ENCODE results near the gene ERBB4. TPM values are rescaled to one million over a fixed set of nuclear protein-coding genes. Genes with fewer than 3 reads are reported as not detected.
A peak's percentile ranks its signal among the peaks of the same experiment; 100 is the strongest.

The ERBB4 gene
- total RNA-seq, 2 donors from 2014 or later: 1.0 to 32.8 TPM

DNA sequence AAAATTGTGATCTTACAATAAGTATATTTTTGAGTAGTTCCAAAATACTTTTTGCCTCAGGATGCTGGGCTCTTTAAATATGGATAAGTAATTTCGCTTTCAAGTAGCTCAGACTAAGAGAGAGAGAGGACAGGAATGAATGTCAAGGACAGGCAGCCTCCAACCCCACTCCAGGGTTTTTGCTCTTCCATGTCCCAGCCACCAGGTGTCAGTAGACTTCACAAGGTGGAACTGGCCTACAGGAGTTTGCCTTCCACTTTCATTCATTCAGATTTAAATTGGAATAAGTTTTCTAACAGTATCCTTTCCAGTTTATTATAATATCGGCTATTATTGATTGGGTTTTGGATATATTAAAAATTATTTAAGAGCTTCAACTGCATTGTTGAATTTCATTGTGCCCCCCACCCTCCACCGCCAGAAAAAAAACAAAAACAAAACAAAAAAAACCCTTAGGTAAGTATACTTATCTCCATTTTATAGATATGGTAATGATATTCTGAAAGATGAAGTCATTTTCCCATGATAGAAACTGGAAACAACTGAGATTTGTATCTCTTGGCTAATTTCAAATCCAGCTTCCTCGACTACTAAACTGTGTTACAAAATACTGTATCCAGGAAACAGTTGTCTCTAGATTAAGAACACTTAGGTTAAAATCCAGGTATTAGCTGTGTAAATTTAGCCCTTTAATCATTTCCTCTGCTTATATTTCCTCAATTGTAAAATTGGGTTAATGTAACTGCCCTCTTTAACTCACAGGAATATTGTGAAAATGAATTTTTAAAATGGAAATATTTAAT is 793.1 kb downstream of the ERBB4 start:
- WGBS: 55% methylated on average over 4 of the region's 4 CpGs
- no peak overlapping the region for H3K27ac ChIP-seq
- intact Hi-C loops (cut with DNase I): no loop called here
- TF ChIP-seq POLR2A (IDR thresholded peaks at IDR 0.05): no peak
- TF ChIP-seq, protein P1, sequence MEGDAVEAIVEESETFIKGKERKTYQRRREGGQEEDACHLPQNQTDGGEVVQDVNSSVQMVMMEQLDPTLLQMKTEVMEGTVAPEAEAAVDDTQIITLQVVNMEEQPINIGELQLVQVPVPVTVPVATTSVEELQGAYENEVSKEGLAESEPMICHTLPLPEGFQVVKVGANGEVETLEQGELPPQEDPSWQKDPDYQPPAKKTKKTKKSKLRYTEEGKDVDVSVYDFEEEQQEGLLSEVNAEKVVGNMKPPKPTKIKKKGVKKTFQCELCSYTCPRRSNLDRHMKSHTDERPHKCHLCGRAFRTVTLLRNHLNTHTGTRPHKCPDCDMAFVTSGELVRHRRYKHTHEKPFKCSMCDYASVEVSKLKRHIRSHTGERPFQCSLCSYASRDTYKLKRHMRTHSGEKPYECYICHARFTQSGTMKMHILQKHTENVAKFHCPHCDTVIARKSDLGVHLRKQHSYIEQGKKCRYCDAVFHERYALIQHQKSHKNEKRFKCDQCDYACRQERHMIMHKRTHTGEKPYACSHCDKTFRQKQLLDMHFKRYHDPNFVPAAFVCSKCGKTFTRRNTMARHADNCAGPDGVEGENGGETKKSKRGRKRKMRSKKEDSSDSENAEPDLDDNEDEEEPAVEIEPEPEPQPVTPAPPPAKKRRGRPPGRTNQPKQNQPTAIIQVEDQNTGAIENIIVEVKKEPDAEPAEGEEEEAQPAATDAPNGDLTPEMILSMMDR (IDR thresholded peaks at IDR 0.05): peak; percentile 37 to 75 (median 70)
- H3K27me3 ChIP-seq (replicated peaks; ENCODE audit: insufficient read depth): no peaks in the 10 kb centered on the region
- H3K4me1 ChIP-seq (replicated peaks): no peaks in the 10 kb centered on the region
- no peaks in the 10 kb centered on the region for H3K36me3 ChIP-seq
- no peaks in the 10 kb centered on the region for H3K9me3 ChIP-seq
- peak; percentile 22 for DNase-seq (ENCODE audit: low spot score)
- H3K4me3 ChIP-seq: no peak overlapping the region

DNA sequence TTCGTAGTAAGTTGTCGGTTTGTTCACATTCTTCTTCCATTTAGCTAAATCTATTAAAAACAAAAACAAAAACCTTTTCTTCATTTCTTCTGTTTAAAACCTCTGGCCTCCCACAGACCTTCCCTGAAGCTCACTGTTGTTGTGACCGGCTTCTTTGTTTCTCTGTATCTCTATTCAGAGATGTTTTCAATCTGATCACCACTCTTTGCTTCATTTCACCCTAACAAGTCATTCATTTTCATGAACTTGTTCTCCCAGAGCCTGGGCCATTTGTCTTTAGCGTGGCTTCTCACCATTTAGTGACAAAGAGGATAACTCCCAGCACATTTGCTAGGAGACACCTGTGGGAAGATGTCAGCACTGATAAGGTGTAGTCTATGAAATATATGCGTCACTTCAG is 794.2 kb downstream of the ERBB4 start:
- Histone ChIP-seq H3K36me3 (no peaks in the 10 kb centered on the region), H3K27ac (no peak overlapping the region), H3K9me3 (no peaks in the 10 kb centered on the region), H3K4me1 (replicated peaks) (no peaks in the 10 kb centered on the region), H3K27me3 (replicated peaks; ENCODE audit: insufficient read depth) (no peaks in the 10 kb centered on the region), H3K4me3 (no peak overlapping the region)
- DNase-seq (ENCODE audit: low spot score): no peak
- 72% methylated on average over 5 of the region's 5 CpGs for WGBS
- intact Hi-C loops (cut with DNase I): no loop called here
- no peak for TF ChIP-seq POLR2A (IDR thresholded peaks at IDR 0.05)
- TF ChIP-seq POLR2AphosphoS5 (IDR thresholded peaks at IDR 0.05): no peak
- TF ChIP-seq, protein P1 (IDR thresholded peaks at IDR 0.05): no peak

DNA sequence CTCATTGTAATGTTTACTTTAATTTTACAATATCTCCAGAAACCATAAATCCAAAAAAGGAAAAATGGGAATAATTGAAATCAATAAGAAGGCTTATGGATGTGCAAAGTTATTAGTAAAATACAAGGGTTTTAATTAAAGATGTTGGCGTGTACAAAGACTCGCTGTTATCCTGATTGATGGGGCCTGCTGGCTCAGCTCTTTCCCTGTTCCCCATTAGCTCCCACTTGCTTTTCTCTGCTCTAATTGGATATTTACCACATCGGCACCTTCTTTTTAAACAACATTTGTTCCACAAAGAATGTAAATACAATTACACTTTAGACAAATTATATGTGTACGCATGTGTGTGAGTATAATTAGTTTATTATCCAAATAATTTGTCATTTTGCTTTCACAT is 796.6 kb downstream of the ERBB4 start:
- DNase-seq (ENCODE audit: low spot score): no peak
- no peaks in the 10 kb centered on the region for H3K4me1 ChIP-seq (replicated peaks)
- intact Hi-C loops (cut with DNase I): no loop called here
- WGBS: 88% methylated on average over 4 of the region's 4 CpGs
- H3K36me3 ChIP-seq: no peaks in the 10 kb centered on the region
- TF ChIP-seq POLR2AphosphoS5 (IDR thresholded peaks at IDR 0.05): no peak
- TF ChIP-seq POLR2A (IDR thresholded peaks at IDR 0.05): no peak
- TF ChIP-seq, protein P1 (IDR thresholded peaks at IDR 0.05): no peak
- no peaks in the 10 kb centered on the region for H3K9me3 ChIP-seq
- H3K27ac ChIP-seq: no peak overlapping the region
- no peak overlapping the region for H3K4me3 ChIP-seq
- no peaks in the 10 kb centered on the region for H3K27me3 ChIP-seq (replicated peaks; ENCODE audit: insufficient read depth)

DNA sequence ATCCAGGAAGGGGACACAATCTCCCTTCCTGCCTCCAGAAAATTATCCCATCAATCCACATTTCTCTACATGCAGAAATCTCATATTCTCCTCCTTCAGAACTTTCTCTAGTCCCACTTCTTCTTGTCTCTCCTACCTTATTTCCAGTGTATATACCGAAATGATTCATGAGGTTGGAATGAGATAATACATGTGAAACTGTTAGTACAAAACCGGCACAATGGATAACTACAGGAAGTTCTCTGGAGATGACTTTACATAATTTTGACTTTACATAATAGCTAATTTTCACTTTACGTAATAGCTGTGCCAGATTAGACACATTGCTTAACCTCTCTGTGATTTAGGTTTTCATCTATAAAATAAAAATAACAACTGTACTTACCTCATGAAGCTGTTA is 801.3 kb downstream of the ERBB4 start:
- Histone ChIP-seq H3K4me3 (no peak overlapping the region), H3K36me3 (no peaks in the 10 kb centered on the region), H3K9me3 (no peaks in the 10 kb centered on the region), H3K27me3 (replicated peaks; ENCODE audit: insufficient read depth) (no peaks in the 10 kb centered on the region), H3K4me1 (replicated peaks) (no peaks in the 10 kb centered on the region), H3K27ac (no peak overlapping the region)
- intact Hi-C loops (cut with DNase I): no loop called here
- TF ChIP-seq POLR2A (IDR thresholded peaks at IDR 0.05): no peak
- TF ChIP-seq, protein P1 (IDR thresholded peaks at IDR 0.05): no peak
- TF ChIP-seq POLR2AphosphoS5 (IDR thresholded peaks at IDR 0.05): no peak
- WGBS: 56% methylated on average over 3 of the region's 3 CpGs
- DNase-seq (ENCODE audit: low spot score): no peak

DNA sequence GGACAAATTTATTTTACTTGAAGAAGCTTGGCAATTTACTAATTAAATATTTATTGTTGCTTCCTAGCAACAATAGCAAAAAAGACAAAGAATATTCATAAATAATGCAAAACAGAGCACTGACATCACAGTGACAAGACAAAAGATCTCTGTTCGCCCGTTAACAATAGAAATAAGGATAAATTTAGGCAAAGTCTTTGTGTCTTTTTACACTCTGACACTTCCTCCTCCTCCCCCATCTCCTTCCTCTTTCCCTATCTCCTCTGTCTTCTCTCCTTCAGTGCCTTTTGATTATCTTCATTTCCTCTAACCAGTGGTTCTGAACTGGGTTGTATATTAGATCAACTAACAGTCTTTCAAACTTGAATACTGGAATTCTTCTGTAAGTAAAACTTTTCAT is 808.4 kb downstream of the ERBB4 start:
- 63% methylated on average over 2 of the region's 2 CpGs for WGBS

More for the DNA sequence above, 808.4 kb downstream of the ERBB4 start:
- TF ChIP-seq POLR2AphosphoS5 (IDR thresholded peaks at IDR 0.05) (no peak), POLR2A (IDR thresholded peaks at IDR 0.05) (no peak)
- TF ChIP-seq, protein P1 (IDR thresholded peaks at IDR 0.05): no peak
- no peaks in the 10 kb centered on the region for H3K36me3 ChIP-seq
- no peak overlapping the region for H3K4me3 ChIP-seq
- H3K9me3 ChIP-seq: no peaks in the 10 kb centered on the region
- no peaks in the 10 kb centered on the region for H3K4me1 ChIP-seq (replicated peaks)
- intact Hi-C loops (cut with DNase I): no loop called here
- DNase-seq (ENCODE audit: low spot score): no peak
- no peak overlapping the region for H3K27ac ChIP-seq
- H3K27me3 ChIP-seq (replicated peaks; ENCODE audit: insufficient read depth): no peaks in the 10 kb centered on the region

Measured in prostate gland (tissue), 2 donors.